Neural cell (in vitro differentiated cells): ENCODE data around the gene B3GNT5. TPM values are rescaled to one million over a fixed set of nuclear protein-coding genes. Genes with fewer than 3 reads are reported as not detected.

Experiments
- H2AFZ ChIP-seq: fragments of 200-600, 300-800 bp; sonication (generic), shearing (Covaris generic); 2 replicates; pipeline ENCODE4 v1.6.0; 2014; ENCODE audit warnings: low read depth, mild to moderate bottlenecking, antibody characterized with exemption, low read length, moderate library complexity
- H3F3A ChIP-seq: fragments of 200-600 bp; shearing (Covaris generic); 2 replicates; pipeline ENCODE4 v1.6.1; 2016; ENCODE audit warnings: mild to moderate bottlenecking, moderate library complexity, mixed read lengths, antibody characterized with exemption, low read length; ENCODE audit not compliant: insufficient read depth, poor library complexity, severe bottlenecking
- H3K27ac ChIP-seq: fragments of 200-600, 300-800 bp; sonication (generic), shearing (Covaris generic); 2 replicates; pipeline ENCODE4 v1.5.1; 2014; ENCODE audit warnings: mild to moderate bottlenecking, low read length, moderate library complexity
- H3K27me3 ChIP-seq: fragments of 300-800, 200-600 bp; sonication (generic), shearing (Covaris generic); 2 replicates; pipeline ENCODE4 v1.6.0; 2014; ENCODE audit warnings: mild to moderate bottlenecking, low read depth, low read length, moderate library complexity; ENCODE audit not compliant: insufficient read depth
- H3K36me3 ChIP-seq: fragments of 300-800, 200-600 bp; sonication (generic), shearing (Covaris generic); 2 replicates; pipeline ENCODE4 v1.5.1; 2014; ENCODE audit warnings: mild to moderate bottlenecking, antibody characterized with exemption, low read length, moderate library complexity; ENCODE audit not compliant: insufficient read depth
- H3K4me2 ChIP-seq: fragments of 300-800, 200-600 bp; sonication (generic), shearing (Covaris generic); 2 replicates; pipeline ENCODE4 v1.6.0; 2014; ENCODE audit warnings: mild to moderate bottlenecking, low read length
- H3K4me3 ChIP-seq: fragments of 300-800, 200-600 bp; sonication (generic), shearing (Covaris generic); 2 replicates; pipeline ENCODE4 v1.5.1; 2014; ENCODE audit warnings: mild to moderate bottlenecking, low read length, moderate library complexity
- H3K79me2 ChIP-seq: fragments of 200-600 bp; shearing (Covaris generic); replicated peaks from 2 replicates; pipeline ENCODE4 v1.6.0; 2014; ENCODE audit warnings: mild to moderate bottlenecking, low read length, moderate library complexity; ENCODE audit not compliant: insufficient read depth
- H3K9ac ChIP-seq: fragments of 300-800, 200-600 bp; sonication (generic), shearing (Covaris generic); 2 replicates; pipeline ENCODE4 v1.6.1; 2016; ENCODE audit warnings: mild to moderate bottlenecking, low read length, mixed read lengths
- H3K9me2 ChIP-seq: fragments of 200-600 bp; shearing (Covaris generic); 2 replicates; pipeline ENCODE4 v1.6.1; 2016; ENCODE audit warnings: mild to moderate bottlenecking, low read length, mixed read lengths; ENCODE audit not compliant: insufficient read depth
- H3K9me3 ChIP-seq: fragments of 200-600, 300-800 bp; sonication (generic), shearing (Covaris generic); 2 replicates; pipeline ENCODE4 v1.6.1; 2016; ENCODE audit warnings: mild to moderate bottlenecking, mixed run types, low read length, moderate library complexity, mixed read lengths
- H4K20me1 ChIP-seq: fragments of 200-600 bp; shearing (Covaris generic); 2 replicates; pipeline ENCODE4 v1.6.1; 2016; ENCODE audit warnings: mild to moderate bottlenecking, mixed run types; ENCODE audit not compliant: insufficient read depth
- CTCF ChIP-seq: fragments of 450-650 bp; IDR thresholded peaks from 2 replicates; pipeline ENCODE4 v1.5.1; 2014; ENCODE audit warnings: antibody characterized with exemption, mild to moderate bottlenecking, moderate library complexity; ENCODE audit not compliant: poor library complexity, severe bottlenecking
- EP300 ChIP-seq: fragments of 450-650 bp; conservative IDR thresholded peaks from 2 replicates; pipeline ENCODE4 v1.6.1; 2014; ENCODE audit warnings: antibody characterized with exemption, mild to moderate bottlenecking, moderate library complexity; ENCODE audit not compliant: poor library complexity, severe bottlenecking
- EZH2 ChIP-seq: fragments of 200-600, 300-800 bp; shearing (Covaris generic), sonication (generic); IDR thresholded peaks from 2 replicates; pipeline ENCODE4 v1.6.1; 2014; ENCODE audit warnings: antibody characterized with exemption, low read length, borderline replicate concordance, mild to moderate bottlenecking; ENCODE audit not compliant: insufficient read depth, poor library complexity, severe bottlenecking
- MXI1 ChIP-seq: fragments of 450-650 bp; conservative IDR thresholded peaks from 2 replicates; pipeline ENCODE4 v1.6.1; 2014; ENCODE audit warnings: antibody characterized with exemption, mild to moderate bottlenecking; ENCODE audit not compliant: poor library complexity, severe bottlenecking
- POLR2AphosphoS5 ChIP-seq: IDR thresholded peaks from 2 replicates; pipeline ENCODE4 v1.6.1; 2012
- RAD21 ChIP-seq: fragments of 450-650 bp; conservative IDR thresholded peaks from 2 replicates; pipeline ENCODE4 v1.6.1; 2014; ENCODE audit warnings: antibody characterized with exemption, mild to moderate bottlenecking, moderate library complexity
- REST ChIP-seq: IDR thresholded peaks from 2 replicates; pipeline ENCODE4 v1.6.1; 2012; ENCODE audit warnings: borderline replicate concordance
- SMC3 ChIP-seq: fragments of 450-650 bp; conservative IDR thresholded peaks from 2 replicates; pipeline ENCODE4 v1.6.1; 2014; ENCODE audit warnings: antibody characterized with exemption, mild to moderate bottlenecking, moderate library complexity; ENCODE audit not compliant: poor library complexity
- TAF1 ChIP-seq: IDR thresholded peaks from 2 replicates; pipeline ENCODE4 v1.6.1; 2012; ENCODE audit warnings: low read depth
- polyA plus RNA-seq: library from polyadenylated mRNA; depleted of rRNA; stranded (reverse); fragments of >200 nt; gene quantifications from 2 replicates; pipeline ENCODE4 v1.2.3, GENCODE V29; 2014

B3GNT5 gene
- polyA plus RNA-seq, 1 donor from 2014 or later = 6.1 TPM

- peaks cover 8% of the 10 kb centered on the region for H3K36me3 ChIP-seq
- no peaks in the 10 kb centered on the region for H4K20me1 ChIP-seq
- H3K4me3 ChIP-seq = peak overlapping the region; percentile 58
- no peaks in the 10 kb centered on the region for H3F3A ChIP-seq
- H3K9ac ChIP-seq = peak overlapping the region; percentile 64
- H3K4me2 ChIP-seq = peak overlapping the region; percentile 69
- H3K9me3 ChIP-seq = no peaks in the 10 kb centered on the region
- H3K79me2 ChIP-seq = peaks cover 5% of the 10 kb centered on the region
- peak overlapping the region; percentile 49 for H2AFZ ChIP-seq
- H3K27ac ChIP-seq = peak overlapping the region; percentile 56
- no peaks in the 10 kb centered on the region for H3K27me3 ChIP-seq
- TF ChIP-seq SMC3 (no peak), POLR2AphosphoS5 (peak; percentile 10)
- no peaks in the 10 kb centered on the region for H3K9me2 ChIP-seq
These were observed 12.9 kb downstream of the B3GNT5 start for GRCh38 chr3:183265834-183266417.

GRCh38 chr3:183266454-183266853, 13.4 kb downstream of the B3GNT5 start:
- Histone ChIP-seq H3K36me3 (peaks cover 8% of the 10 kb centered on the region), H3K27ac (no peak overlapping the region)

More at GRCh38 chr3:183266454-183266853, 13.4 kb downstream of the B3GNT5 start:
- Histone ChIP-seq H3K9ac (no peak overlapping the region), H3K9me3 (no peaks in the 10 kb centered on the region), H3K4me3 (peak overlapping the region; percentile 58), H3K79me2 (peaks cover 5% of the 10 kb centered on the region), H3F3A (no peaks in the 10 kb centered on the region), H2AFZ (no peak overlapping the region), H3K9me2 (no peaks in the 10 kb centered on the region), H4K20me1 (no peaks in the 10 kb centered on the region), H3K27me3 (no peaks in the 10 kb centered on the region), H3K4me2 (no peak overlapping the region)
- TF ChIP-seq RAD21 (no peak), REST (no peak), POLR2AphosphoS5 (no peak), CTCF (no peak), EZH2 (no peak), MXI1 (no peak), TAF1 (no peak), SMC3 (no peak), EP300 (no peak)
